ENCODE measurements around the gene PLSCR5.

GRCh38 chr3:146539315-146539714, 65.8 kb downstream of the PLSCR5 start:
- no peak for TF ChIP-seq CTCF (IDR thresholded peaks at IDR 0.05)
- TF ChIP-seq POLR2A (IDR thresholded peaks at IDR 0.05), result no peak
- no peak for TF ChIP-seq POLR2AphosphoS5 (IDR thresholded peaks at IDR 0.05; ENCODE audit: insufficient read depth in 1 of 2, low read depth in 1 of 2)
